Chondrocyte (in vitro differentiated cells): ENCODE data around the gene TMEM120A. TPM values are rescaled to one million over a fixed set of nuclear protein-coding genes. Genes with fewer than 3 reads are reported as not detected.

Experiments
- DNase-seq: peaks from one replicate; pipeline ENCODE4 v3.0.0; 2021; ENCODE audit warnings: mixed read lengths, low spot score
- H3K27ac Mint-ChIP-seq: one replicate; pipeline ENCODE4 v1.8.0; 2021; ENCODE audit warnings: mild to moderate bottlenecking, moderate library complexity, mixed read lengths; ENCODE audit not compliant: unreplicated experiment
- H3K27me3 Mint-ChIP-seq: 2 replicates; pipeline ENCODE4 v1.8.0; 2021; ENCODE audit warnings: low read depth, mixed read lengths
- H3K36me3 Mint-ChIP-seq: 2 replicates; pipeline ENCODE4 v1.8.0; 2021; ENCODE audit warnings: low read depth, mixed read lengths
- H3K4me1 Mint-ChIP-seq: 2 replicates; pipeline ENCODE4 v1.8.0; 2021; ENCODE audit warnings: low read depth, mild to moderate bottlenecking, mixed read lengths
- H3K4me3 Mint-ChIP-seq: one replicate; pipeline ENCODE4 v1.8.0; 2021; ENCODE audit warnings: mild to moderate bottlenecking, moderate library complexity, mixed read lengths; ENCODE audit not compliant: unreplicated experiment
- H3K9me3 Mint-ChIP-seq: 2 replicates; pipeline ENCODE4 v1.8.0; 2021; ENCODE audit warnings: low read depth, mixed read lengths
- CTCF ChIP-seq: fragments of 200-600 bp; sonication (generic); IDR thresholded peaks from 2 replicates; pipeline ENCODE4 v1.5.0; 2021; ENCODE audit warnings: antibody characterized with exemption, mild to moderate bottlenecking, moderate library complexity
- total RNA-seq: library from RNA; stranded (reverse); gene quantifications from 3 replicates; pipeline ENCODE4 v1.2.1, GENCODE V29; 2021

The TMEM120A gene
- total RNA-seq, 1 donor from 2014 or later = 30.6 TPM

- Mint-ChIP-seq H3K9me3 (no peaks in the 10 kb centered on the region), H3K27me3 (no peaks in the 10 kb centered on the region), H3K4me1 (peaks cover 6% of the 10 kb centered on the region), H3K27ac (no peak overlapping the region), H3K36me3 (no peaks in the 10 kb centered on the region), H3K4me3 (no peak overlapping the region)
- DNase-seq = no peak
- no peak for TF ChIP-seq CTCF
These were observed 46.2 kb downstream of the TMEM120A start for GRCh38 chr7:75948179-75948578.

GRCh38 chr7:75946207-75946855 lies 48.1 kb downstream of the TMEM120A start:
- H3K27ac Mint-ChIP-seq = no peak overlapping the region
- H3K9me3 Mint-ChIP-seq = no peaks in the 10 kb centered on the region

GRCh38 chr7:75945297-75946168 lies 48.9 kb downstream of the TMEM120A start:
- Mint-ChIP-seq H3K27me3 (no peaks in the 10 kb centered on the region), H3K9me3 (no peaks in the 10 kb centered on the region), H3K27ac (no peak overlapping the region), H3K36me3 (no peaks in the 10 kb centered on the region), H3K4me1 (peaks cover 4% of the 10 kb centered on the region), H3K4me3 (no peak overlapping the region)
- no peak for TF ChIP-seq CTCF
- DNase-seq = no peak

More at GRCh38 chr7:75946207-75946855, 48.1 kb downstream of the TMEM120A start:
- peaks cover 4% of the 10 kb centered on the region for H3K4me1 Mint-ChIP-seq
- no peaks in the 10 kb centered on the region for H3K36me3 Mint-ChIP-seq
- no peak overlapping the region for H3K4me3 Mint-ChIP-seq
- DNase-seq = no peak
- H3K27me3 Mint-ChIP-seq = no peaks in the 10 kb centered on the region
- no peak for TF ChIP-seq CTCF

GRCh38 chr7:75944507-75944906 lies 49.9 kb downstream of the TMEM120A start:
- TF ChIP-seq CTCF = no peak
- H3K27ac Mint-ChIP-seq = no peak overlapping the region

GRCh38 chr7:75943864-75944263 lies 50.5 kb downstream of the TMEM120A start:
- peaks cover 1% of the 10 kb centered on the region for H3K4me1 Mint-ChIP-seq
- no peak overlapping the region for H3K4me3 Mint-ChIP-seq
- H3K36me3 Mint-ChIP-seq = no peaks in the 10 kb centered on the region
- H3K27me3 Mint-ChIP-seq = no peaks in the 10 kb centered on the region
- no peaks in the 10 kb centered on the region for H3K9me3 Mint-ChIP-seq
- TF ChIP-seq CTCF = no peak
- no peak overlapping the region for H3K27ac Mint-ChIP-seq
- no peak for DNase-seq

More at GRCh38 chr7:75944507-75944906, 49.9 kb downstream of the TMEM120A start:
- no peak for DNase-seq
- Mint-ChIP-seq H3K4me3 (no peak overlapping the region), H3K9me3 (no peaks in the 10 kb centered on the region), H3K4me1 (no peaks in the 10 kb centered on the region), H3K27me3 (no peaks in the 10 kb centered on the region), H3K36me3 (no peaks in the 10 kb centered on the region)
